Ramos (cell line): Measurements from ENCODE around the gene GAS6.
"Not testable (repeated sequence)": the region's sequence is repeated elsewhere in the genome, so short reads cannot be mapped to it uniquely, and the experiment has no call there.

Experiments used
- in situ Hi-C: fragments of 300-500 bp; cut with MboI; formaldehyde crosslinking; loops from one replicate; pipeline ENCODE4 v1.14.3; 2022; ENCODE audit warnings: low sequenced_read_pairs; ENCODE audit not compliant: unreplicated experiment

GAS6 gene

DNA sequence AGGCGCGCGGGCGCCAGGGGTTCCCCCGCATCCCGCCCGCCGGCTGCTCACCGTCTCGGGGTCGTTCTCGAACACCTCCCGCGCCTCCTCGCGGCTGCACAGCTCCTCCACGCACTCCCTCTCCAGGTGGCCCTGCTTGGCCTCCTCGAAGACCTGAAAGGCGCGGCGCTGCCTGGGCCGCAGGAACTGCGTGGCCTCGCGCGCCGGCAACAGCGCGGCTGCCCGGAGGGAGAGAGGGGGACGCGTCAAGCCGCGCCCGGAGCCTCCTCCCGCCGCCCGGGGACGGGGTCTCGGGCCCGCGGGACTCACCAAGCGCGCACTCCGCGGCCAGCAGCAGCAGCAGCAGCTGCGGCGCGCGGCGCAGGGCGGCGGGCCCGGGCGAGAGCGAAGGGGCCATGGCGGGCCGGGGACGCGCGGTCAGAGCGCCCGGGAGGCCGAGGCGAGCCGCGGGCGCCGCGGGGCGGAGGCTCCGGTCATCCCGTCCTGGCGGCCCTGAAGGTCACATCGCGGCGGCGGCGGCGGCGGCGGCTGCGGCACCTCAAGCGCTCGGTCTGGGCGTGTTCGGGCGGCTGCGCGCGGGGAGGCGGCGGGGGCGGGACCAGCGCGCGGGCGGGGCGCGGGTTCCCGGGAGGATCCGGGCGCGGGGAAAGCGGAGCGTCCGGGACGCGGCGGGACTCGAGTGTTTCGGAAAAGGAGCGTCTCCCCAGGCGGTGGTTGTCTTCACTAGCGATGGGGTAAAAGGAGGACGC, at the start of gene GAS6:
GAS6 (minus strand) TSS at position 553 of the 749 bp plus-strand sequence; CDS start at position 397, 156 bp downstream.
- in situ Hi-C loops: no loop called here

DNA sequence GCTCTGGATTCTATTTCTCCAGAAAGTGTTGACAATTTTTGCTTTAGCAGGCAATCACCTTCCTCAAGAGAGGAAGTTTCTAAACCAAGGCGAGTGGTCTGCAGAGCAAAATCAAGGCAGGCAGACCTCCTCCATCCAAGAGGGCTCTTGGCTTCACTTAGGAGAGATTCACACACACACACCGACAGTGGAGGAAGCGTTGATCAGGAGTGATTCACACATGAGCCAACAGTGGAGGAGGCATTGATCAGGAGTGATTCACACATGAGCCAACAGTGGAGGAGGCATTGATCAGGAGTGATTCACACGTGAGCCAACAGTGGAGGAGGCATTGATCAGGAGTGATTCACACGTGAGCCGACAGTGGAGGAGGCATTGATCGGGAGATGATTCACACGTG, 49.5 kb upstream of the GAS6 start:
- in situ Hi-C loops: not testable (repeated sequence)

DNA sequence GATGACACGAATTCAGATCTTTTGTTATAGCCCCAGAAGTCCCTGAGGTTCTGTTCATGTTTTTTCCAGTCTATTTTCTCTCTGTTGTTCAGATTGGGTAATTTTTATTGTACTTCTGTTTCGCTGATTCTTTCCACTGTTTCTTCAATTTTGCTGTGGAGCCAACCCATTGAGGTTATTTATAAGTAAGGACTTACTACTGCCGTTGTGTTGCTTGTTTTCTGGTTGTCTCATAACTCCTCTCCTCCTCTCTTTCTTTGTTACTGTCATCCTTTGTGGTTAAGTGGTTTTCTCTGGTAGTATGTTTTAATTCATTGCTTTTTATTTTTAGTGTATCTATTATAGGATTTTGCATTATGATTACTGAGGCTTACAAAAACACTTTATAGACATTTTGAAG, 48.7 kb upstream of the GAS6 start:
- in situ Hi-C loops: no loop called here

DNA sequence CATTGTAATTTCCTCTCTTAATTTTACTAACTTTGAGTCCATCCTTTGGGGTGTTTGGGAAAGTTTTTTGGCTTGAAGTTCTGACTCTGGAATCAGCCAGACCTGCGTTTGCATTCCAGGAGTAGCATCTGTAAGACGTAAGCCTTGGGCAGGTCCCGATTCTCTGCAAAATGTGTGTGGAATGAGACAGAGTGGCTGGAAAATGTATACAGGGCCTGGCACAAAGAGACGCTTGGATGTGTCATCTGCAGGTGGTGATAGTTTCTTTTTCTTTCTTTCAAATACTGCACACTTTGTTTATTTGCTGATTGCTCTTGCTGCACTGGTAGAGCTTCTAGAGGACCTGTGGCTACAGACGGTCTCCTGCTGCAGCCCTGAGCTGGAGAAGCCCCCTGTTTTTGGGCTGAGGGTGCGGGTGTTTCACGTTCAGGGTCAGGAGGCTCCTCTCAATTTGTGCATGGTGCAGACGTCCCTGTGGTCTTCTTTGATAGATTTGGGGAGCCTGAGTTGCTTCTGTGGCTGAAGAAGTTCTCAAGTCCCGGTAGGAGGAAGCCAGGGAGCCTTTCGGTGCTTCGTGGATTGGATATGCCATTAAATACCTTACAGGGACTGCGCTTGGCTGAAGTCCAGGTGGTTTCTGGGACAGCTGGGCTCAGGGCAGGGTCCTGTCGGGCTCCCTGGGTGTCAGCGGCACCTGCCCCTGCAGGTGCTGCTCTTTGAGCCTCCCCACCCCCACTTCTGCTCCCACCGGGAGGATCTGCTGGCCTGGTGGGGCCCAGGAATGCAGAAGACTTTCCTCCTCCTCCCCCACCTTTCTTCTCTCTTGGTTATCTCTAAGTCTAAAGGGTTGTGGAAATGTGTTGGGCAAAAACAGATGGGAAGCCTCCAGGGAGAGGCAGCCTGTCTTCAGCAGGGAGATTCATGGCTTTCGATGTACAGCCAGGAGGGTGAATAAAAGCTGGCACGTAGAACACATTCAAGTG, 44.0 kb upstream of the GAS6 start:
- in situ Hi-C loops: no loop called here

DNA sequence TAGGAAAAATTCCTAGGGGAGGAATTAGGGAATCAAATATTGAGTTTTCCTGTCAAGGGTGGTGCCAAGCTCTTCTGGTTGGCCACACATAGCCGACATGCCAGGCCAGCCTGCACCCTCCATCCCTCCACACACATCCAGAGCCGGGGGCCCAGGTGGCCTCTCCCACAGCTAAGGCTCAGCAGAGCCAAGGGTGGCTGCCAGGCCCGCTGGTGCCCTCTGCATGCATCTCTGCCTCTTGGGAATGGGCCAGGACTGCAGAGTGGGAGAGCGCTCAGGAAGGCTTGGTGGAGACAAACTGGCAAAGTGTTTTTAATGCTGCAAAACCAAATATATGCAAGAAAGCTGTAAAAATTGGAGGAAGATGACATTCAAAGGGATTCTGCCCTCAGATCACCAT, 42.7 kb upstream of the GAS6 start:
- in situ Hi-C loops: no loop called here

DNA sequence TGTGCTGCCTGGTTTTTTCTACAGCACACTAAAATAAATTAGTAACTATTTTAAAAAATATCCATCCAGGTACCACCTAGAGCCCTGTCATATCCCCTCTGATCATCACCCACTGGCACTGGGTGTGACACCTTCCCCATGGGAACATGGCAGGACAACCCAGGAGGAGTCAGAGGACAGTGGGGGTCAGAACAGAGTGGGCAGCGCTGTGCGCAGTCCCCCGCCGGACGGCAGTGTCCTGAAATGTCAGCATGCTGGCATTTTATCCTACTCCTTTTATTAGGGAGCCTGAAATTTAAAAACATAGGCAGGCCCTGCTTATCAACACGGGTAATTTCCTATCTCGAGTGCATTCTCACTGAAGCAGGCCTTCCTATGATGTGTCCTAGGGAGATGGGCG, 42.1 kb upstream of the GAS6 start:
- in situ Hi-C loops: no loop called here

DNA sequence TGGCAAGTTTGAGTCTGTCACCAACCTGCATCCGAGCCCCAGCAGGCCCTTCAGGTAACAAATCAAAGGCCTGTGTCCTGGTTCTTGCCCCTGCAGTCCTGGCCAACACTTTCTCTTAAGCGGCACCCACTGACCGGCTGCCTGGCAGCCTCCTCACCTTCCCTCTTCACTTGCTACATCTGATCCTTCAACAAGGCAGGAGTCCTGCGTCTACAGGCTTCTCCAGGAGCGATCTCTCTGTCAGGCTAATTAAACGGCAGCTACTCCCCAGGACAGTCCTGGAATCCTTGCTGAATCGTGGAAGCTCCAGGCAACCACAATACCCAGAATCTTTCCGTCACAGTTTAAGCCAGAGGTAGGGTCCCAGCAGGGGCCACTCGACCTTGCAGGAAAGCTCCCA, 41.1 kb upstream of the GAS6 start:
- in situ Hi-C loops: no loop called here

DNA sequence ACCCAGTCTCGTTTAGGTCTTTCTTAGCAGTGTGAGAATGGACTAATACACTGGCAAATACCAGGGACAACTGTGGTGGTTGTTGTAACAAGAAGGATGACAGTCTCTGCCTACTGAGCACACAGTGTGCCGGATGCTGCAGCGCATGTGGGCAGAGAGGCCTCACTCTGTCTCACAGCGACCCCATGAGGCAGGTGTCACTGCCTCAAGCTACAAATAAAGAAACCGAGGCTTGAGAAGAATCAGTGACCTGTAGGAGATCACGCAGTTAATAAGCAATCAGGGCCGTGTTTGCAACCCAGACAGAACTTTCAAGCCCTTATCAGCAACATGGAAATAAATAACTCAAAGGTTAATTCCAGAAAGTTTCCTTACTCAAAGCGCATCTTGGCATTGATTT, 40.5 kb upstream of the GAS6 start:
- in situ Hi-C loops: no loop called here

DNA sequence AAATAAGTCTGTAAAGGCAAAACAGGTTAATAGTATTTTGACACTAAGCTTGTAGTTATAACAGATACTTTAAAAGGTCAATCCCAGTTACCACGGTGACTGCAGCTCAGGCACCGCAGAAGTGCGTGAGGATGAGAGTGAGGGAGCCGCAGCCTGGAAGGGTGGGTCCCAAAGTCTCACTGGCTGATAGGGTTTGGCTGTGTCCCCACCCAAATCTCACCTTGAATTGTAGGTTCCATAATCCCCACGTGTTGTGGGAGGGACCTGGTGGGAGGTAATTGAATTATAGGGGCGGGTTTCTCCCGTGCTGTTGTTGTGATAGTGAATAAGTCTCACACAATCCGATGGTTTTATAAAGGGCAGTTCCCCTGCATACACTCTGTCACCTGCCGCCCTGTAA, 40.0 kb upstream of the GAS6 start:
- in situ Hi-C loops: no loop called here

DNA sequence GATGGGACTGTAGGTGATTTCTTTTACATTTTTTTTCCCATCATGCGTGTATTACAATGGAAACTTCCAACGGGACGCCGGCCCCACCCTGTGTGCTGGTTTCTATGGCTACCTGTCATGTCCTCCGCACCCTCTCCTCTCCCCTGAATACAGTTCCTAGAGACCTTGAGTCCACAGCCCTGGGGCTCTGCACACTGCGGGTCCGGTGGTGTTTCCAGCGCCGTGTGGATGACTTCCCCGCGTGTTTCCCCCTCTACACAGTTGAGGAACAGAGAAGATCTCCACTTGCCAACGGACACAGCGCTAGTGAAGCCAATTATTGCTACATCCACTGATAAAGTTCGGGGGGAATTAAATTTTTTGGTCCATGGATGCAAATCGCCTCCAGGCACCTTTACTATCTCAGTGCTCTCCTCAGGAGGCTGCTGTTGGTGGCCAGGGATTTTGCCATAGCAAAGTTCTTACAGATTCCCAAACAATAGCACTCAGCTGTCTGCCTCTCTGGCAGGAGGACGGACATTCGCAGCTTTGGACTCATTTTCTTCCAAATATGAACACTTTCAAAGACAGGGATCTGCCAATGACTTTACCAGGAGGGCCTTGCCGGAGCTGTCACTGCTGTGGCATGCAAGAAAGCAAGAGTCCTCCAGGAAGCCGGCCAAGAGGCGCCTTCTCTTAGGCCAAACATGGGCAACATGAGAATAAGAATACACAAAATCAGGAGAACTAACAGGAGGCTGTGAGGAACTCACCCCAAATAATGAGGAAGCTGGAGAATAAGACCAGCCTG, 39.3 kb upstream of the GAS6 start:
- in situ Hi-C loops: no loop called here

DNA sequence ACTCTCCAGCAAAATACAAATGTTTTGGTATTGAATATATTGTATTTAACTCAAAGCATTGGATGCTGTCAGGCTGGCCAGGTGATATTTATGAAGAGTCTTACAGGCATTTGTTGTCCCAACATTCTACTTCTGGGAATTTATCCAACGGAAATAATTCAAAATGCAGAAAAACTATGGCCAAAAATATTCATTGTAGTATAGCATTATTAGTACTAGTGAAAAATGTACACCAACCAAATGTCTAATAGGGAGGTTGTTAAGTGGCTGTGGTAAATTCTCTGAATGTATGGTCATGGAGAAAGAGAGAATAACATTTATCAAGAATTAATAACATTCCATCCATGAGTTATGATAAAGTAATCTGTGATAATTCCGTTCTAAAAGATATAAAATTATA, 38.6 kb upstream of the GAS6 start:
- in situ Hi-C loops: no loop called here

DNA sequence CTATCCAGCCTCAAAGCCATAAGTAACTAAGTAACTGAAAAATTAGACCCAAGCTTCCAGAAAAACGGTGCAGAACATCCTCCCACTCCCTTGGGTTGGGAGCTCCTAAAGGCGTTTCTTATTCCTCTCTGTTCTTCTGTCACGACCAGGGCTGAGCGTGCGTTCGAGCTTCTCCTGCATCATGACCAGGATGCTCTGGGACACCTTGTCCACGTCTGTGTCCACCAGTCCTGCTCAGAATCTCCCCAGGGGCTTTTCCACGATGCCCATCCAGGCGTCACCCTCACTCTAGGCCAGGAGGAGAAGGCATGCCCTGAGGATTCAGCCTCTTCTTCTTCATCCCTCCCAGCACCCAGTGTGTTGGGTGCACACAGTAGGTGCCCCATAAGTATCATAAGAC, 37.8 kb upstream of the GAS6 start:
- in situ Hi-C loops: no loop called here

DNA sequence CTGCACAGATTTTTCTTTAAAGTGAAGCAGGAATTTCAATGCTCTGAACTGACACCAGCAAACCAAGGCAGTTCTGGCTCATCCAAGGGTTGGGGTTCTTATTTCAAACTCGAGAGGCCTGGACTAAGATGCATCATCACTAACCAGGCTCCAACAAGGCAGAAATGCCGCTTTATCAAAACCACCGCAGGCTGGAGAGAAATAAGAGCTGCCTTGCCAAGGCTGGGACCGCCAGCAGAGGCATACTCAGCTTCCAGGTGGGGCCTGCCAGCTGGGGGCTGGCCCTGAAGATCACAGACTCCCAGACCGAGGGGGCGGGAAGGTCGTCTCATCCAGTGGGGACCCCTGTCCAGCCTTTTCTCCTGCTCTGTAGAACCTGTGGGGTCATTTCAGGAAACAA, 37.4 kb upstream of the GAS6 start:
- in situ Hi-C loops: no loop called here

DNA sequence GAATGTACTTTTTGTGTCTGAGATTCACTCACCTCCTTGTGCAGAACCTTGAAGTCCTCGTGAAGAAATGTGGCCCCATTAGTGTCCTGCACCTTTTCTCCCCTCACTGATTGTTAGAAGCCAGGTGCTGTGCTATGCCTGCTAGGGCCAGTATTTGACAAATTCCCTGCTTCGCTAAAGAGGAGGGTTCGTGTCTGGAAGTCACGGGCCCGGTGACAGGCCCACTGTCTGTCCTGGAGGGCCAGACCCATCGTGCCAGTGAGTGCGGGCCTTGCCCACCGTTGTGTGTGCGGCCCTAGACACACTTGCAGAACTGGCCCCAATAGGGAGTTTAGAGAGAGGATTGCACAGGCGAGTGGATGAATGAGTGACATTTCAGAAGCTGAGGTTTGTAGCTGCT, 36.8 kb upstream of the GAS6 start:
- in situ Hi-C loops: no loop called here

DNA sequence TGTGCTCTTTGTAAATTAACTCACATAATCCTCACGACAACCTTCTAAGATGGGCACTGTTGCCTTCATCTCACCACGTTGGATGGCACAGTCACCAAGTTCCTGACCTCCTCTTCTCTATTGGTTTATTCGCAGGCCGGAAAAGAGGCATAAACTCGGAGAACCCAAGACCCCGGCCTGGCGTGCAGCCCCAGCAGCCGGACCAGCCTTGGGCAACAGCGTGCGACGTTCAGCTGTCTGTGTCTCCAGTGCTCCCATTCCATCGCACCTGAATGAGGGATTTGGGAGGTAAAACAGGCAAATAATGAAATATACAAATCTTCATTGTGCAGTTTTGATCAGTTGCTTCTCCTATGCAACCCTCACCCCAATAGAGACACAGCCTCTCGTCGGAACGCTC, 34.5 kb upstream of the GAS6 start:
- in situ Hi-C loops: no loop called here

DNA sequence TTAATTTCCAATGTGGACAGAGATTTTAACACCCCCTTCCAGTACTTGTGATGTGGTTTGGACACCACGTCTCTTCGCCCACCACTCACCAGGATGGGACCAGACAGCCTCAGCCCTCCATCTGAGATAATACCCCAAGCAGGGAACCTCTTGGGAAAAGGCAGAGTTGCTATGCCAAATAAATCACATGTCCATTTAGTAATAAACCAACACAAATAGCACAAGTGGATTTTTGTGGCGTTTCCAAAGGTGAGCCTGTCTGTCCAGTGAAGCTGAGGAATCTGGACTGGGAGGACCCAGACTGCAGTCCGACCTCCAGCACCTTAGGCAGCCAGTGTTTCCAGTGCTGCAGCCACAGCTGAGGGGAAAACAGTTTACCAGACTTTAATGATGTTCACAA, 34.1 kb upstream of the GAS6 start:
- in situ Hi-C loops: no loop called here

DNA sequence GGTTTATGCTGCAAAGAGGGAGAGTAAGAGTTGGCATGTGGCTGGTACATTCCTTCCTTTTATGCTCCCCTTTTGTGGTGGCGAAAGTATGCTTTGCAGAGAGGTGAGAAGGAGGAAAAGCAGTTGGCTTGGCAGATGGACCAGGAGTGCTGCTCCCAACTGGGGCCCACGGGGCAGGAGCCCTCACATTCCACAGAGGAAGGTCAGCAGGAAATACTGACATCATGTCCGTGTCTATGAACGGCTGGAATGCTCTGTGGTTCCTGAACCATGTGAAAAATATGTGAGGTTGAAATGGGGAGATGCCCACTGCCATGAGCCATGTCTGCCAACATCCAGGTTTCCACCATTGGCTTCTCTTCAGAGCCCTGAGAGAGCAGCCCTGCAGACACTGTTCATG, 33.3 kb upstream of the GAS6 start:
- in situ Hi-C loops: no loop called here

DNA sequence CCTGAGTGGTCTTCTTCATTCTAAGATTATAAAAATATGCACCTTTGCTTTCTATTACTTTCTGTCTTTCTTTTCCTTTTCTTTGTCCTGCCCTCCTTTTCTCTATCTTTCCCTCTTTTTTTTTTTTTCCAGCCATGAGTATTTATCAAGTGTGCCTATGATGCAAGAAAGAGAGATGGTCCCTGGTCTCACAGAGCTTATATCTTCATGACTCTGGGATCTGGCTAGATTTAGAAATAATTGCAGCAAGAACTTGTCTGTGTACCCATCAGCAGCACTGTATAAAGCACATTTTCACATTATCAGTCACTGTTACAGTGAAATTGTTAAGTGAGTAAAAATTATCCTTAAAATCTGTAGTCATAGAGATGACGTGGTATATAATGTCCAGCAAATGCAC, 31.6 kb upstream of the GAS6 start:
- in situ Hi-C loops: no loop called here

DNA sequence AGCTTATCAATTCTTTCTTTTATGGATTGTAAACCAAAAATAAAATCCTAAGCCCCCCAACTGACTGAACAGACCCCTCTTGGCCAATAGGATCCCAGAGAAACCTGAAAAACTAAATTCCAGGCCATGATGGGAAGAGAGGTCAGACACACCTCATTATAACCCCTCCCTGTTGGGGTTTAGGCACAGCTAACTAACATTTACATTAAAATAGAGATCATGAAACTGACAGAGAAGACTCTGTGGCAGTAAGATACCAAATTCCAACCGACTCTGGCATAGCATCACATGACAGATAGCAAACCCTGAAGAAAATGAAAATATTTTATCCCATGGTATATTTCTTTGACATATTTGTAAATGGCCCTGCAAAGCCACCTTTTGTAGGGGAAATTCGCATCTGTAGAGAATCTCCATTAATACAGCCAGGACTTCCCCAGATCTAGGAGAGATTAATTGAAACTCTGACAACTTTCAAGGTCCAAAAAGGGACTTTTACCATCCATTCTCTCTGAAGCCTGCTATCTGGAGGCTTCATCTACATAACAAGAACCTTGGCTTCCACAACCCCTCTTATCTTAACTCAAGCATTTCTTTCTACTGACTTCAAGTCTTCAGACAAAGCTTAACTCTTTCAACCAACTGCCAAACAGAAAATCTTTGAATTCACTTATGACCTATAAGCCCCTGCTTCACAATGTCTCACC, 27.1 kb upstream of the GAS6 start:
- in situ Hi-C loops: no loop called here

DNA sequence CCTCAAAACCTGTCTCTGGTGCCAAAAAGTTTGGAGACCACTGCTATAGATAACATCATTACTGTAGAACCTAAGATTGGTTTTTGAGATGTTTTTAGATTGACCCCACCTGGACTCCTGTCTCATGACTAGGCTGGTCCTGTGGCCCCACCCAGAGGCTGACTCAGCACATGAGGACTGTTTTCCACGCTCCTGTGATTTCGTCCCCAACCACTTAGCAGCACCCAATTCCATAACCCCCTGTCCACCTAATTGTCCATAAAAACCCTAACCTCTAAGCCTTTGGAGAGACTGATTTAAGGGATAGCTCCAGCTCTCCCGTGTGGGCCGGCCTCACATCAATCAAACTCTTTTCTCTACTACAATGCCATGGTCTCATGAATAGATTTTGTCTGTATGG, 25.6 kb upstream of the GAS6 start:
- in situ Hi-C loops: no loop called here
